PC-3 (cell line): ENCODE data around the gene KRTAP10-10. TPM values are rescaled to one million over a fixed set of nuclear protein-coding genes. Genes with fewer than 3 reads are reported as not detected.
"Not testable (repeated sequence)": the region's sequence is repeated elsewhere in the genome, so short reads cannot be mapped to it uniquely, and the experiment has no call there.

Source experiments
- ATAC-seq: fragments of 200-7000 bp; cut with Tn5 transposase; 2 replicates; pipeline ENCODE4 v1.9.1; 2020; ENCODE audit warnings: mild to moderate bottlenecking, moderate library complexity
- BruUV-seq: library from RNA; stranded (reverse); fragments of 400-500 nt; replicated peaks from 2 replicates; lab custom pipeline; 2021; lab: Mats Ljungman, UMichigan
- CTCF ChIA-PET: fragments of 300-600 bp; sonication (Branson Sonifier 250); formaldehyde crosslinking; loops from one replicate; lab custom pipeline; 2022; ENCODE audit warnings: antibody characterized with exemption; lab: Charles Lee
- POLR2A ChIA-PET: fragments of 300-600 bp; sonication (Branson Sonifier 250); formaldehyde crosslinking; loops from one replicate; lab custom pipeline; 2022; ENCODE audit warnings: antibody characterized with exemption; ENCODE audit not compliant: unreplicated experiment; lab: Charles Lee
- DNase-seq: peaks from one replicate; pipeline ENCODE4 v3.0.0-alpha.2; 2015
- H2AFZ ChIP-seq: fragments of 300-600 bp; sonication (generic); 2 replicates; pipeline ENCODE4 v1.6.0; 2016; ENCODE audit warnings: antibody characterized with exemption, low read length
- H3F3A ChIP-seq: fragments of 300-600 bp; sonication (generic); one replicate; pipeline ENCODE4 v1.6.0; 2017; ENCODE audit warnings: antibody characterized with exemption, low read length, control low read depth, mild to moderate bottlenecking; ENCODE audit not compliant: unreplicated experiment
- H3K27ac ChIP-seq: fragments of 300-600 bp; sonication (generic); 2 replicates; pipeline ENCODE4 v1.5.1; 2016; ENCODE audit warnings: mild to moderate bottlenecking, low read length
- H3K27me3 ChIP-seq: fragments of 300-600 bp; sonication (generic); 2 replicates; pipeline ENCODE4 v1.6.1; 2016; ENCODE audit warnings: low read length, mixed read lengths
- H3K36me3 ChIP-seq: fragments of 300-600 bp; sonication (generic); 2 replicates; pipeline ENCODE4 v1.6.1; 2016; ENCODE audit warnings: low read depth, mixed run types, low read length, mixed read lengths
- H3K4me1 ChIP-seq: fragments of 300-600 bp; sonication (generic); 2 replicates; pipeline ENCODE4 v1.5.1; 2016; ENCODE audit warnings: low read length; ENCODE audit not compliant: insufficient read depth
- H3K4me2 ChIP-seq: fragments of 300-600 bp; sonication (generic); 2 replicates; pipeline ENCODE4 v1.6.0; 2016; ENCODE audit warnings: low read length
- H3K4me3 ChIP-seq: fragments of 300-600 bp; sonication (generic); 2 replicates; pipeline ENCODE4 v1.5.1; 2016; ENCODE audit warnings: mild to moderate bottlenecking, low read length, mixed read lengths
- H3K79me2 ChIP-seq: fragments of 300-600 bp; sonication (generic); 2 replicates; pipeline ENCODE4 v1.6.1; 2017; ENCODE audit warnings: low read length, mixed read lengths
- H3K9ac ChIP-seq: fragments of 300-600 bp; sonication (generic); 2 replicates; pipeline ENCODE4 v1.6.0; 2016; ENCODE audit warnings: mild to moderate bottlenecking, low read length
- H3K9me2 ChIP-seq: fragments of 300-600 bp; sonication (generic); replicated peaks from 2 replicates; pipeline ENCODE4 v1.6.1; 2016; ENCODE audit warnings: mixed run types, low read length, mixed read lengths
- H3K9me3 ChIP-seq: fragments of 300-600 bp; sonication (generic); 2 replicates; pipeline ENCODE4 v1.6.1; 2016; ENCODE audit warnings: low read length, mixed read lengths
- H4K20me1 ChIP-seq: fragments of 300-600 bp; sonication (generic); 2 replicates; pipeline ENCODE4 v1.6.1; 2016; ENCODE audit warnings: low read length, mixed read lengths
- EZH2 ChIP-seq: fragments of 300-600 bp; sonication (generic); IDR thresholded peaks from one replicate; pipeline ENCODE4 v1.6.1; 2017; ENCODE audit warnings: antibody characterized with exemption, mild to moderate bottlenecking, low read length; ENCODE audit not compliant: unreplicated experiment
- EZH2phosphoT487 ChIP-seq: fragments of 300-600 bp; sonication (generic); IDR thresholded peaks from 2 replicates; pipeline ENCODE4 v1.6.1; 2018; ENCODE audit warnings: mild to moderate bottlenecking, antibody characterized with exemption, low read length, borderline replicate concordance
- intact Hi-C: fragments of 100-400 bp; cut with micrococcal nuclease; formaldehyde crosslinking; loops from 2 replicates; pipeline ENCODE4 v1.9.0; 2023
- total RNA-seq: library from RNA; depleted of rRNA; stranded (reverse); fragments of >200 nt; gene quantifications from 2 replicates; pipeline ENCODE4 v1.2.3, GENCODE V29; 2014
- TF ChIP-seq, protein P1 (sequence below): fragments of 300-600 bp; sonication (generic); conservative IDR thresholded peaks from 2 replicates; pipeline ENCODE4 v1.5.1; 2017; ENCODE audit warnings: antibody characterized with exemption, low read depth, mild to moderate bottlenecking, low read length

KRTAP10-10 gene
- total RNA-seq, 1 experiment from 2014 or later: not detected

DNA sequence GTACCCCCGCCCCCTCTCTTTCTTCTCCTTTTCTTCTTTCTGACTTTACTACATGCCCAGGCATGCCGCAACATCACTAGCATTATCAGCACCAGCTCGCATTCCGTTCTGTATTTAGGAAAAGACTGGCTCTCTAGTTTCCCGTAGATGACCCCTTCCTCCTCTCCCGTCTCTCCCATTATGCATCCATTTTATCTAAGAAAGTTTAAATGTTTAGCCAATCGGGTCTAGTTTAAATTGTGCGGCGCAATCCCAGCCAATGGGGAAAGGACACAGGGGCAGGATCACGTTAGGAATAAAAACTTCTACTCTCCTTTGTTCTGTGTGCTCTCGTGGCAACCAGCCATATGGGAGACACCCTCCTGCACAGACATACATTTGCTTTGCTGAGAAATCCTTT is 39.1 kb upstream of the KRTAP10-10 start:
- Histone ChIP-seq H3K79me2 (no peaks in the 10 kb centered on the region), H2AFZ (no peak overlapping the region), H3K36me3 (no peaks in the 10 kb centered on the region), H4K20me1 (no peaks in the 10 kb centered on the region), H3K9ac (no peak overlapping the region), H3K4me2 (no peak overlapping the region), H3K9me2 (no peaks in the 10 kb centered on the region), H3K27ac (no peak overlapping the region), H3F3A (no peaks in the 10 kb centered on the region), H3K9me3 (no peaks in the 10 kb centered on the region), H3K27me3 (no peaks in the 10 kb centered on the region), H3K4me3 (no peak overlapping the region), H3K4me1 (peaks cover 12% of the 10 kb centered on the region)
- no peak for DNase-seq
- TF ChIP-seq EZH2phosphoT487 (no peak), EZH2 (no peak)
- TF ChIP-seq, protein P1, sequence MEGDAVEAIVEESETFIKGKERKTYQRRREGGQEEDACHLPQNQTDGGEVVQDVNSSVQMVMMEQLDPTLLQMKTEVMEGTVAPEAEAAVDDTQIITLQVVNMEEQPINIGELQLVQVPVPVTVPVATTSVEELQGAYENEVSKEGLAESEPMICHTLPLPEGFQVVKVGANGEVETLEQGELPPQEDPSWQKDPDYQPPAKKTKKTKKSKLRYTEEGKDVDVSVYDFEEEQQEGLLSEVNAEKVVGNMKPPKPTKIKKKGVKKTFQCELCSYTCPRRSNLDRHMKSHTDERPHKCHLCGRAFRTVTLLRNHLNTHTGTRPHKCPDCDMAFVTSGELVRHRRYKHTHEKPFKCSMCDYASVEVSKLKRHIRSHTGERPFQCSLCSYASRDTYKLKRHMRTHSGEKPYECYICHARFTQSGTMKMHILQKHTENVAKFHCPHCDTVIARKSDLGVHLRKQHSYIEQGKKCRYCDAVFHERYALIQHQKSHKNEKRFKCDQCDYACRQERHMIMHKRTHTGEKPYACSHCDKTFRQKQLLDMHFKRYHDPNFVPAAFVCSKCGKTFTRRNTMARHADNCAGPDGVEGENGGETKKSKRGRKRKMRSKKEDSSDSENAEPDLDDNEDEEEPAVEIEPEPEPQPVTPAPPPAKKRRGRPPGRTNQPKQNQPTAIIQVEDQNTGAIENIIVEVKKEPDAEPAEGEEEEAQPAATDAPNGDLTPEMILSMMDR: no peak
- no peak for ATAC-seq
- CTCF ChIA-PET: no interaction called here
- POLR2A ChIA-PET: no interaction called here
- intact Hi-C loops: no loop called here
- BruUV-seq: no TSS peak

DNA sequence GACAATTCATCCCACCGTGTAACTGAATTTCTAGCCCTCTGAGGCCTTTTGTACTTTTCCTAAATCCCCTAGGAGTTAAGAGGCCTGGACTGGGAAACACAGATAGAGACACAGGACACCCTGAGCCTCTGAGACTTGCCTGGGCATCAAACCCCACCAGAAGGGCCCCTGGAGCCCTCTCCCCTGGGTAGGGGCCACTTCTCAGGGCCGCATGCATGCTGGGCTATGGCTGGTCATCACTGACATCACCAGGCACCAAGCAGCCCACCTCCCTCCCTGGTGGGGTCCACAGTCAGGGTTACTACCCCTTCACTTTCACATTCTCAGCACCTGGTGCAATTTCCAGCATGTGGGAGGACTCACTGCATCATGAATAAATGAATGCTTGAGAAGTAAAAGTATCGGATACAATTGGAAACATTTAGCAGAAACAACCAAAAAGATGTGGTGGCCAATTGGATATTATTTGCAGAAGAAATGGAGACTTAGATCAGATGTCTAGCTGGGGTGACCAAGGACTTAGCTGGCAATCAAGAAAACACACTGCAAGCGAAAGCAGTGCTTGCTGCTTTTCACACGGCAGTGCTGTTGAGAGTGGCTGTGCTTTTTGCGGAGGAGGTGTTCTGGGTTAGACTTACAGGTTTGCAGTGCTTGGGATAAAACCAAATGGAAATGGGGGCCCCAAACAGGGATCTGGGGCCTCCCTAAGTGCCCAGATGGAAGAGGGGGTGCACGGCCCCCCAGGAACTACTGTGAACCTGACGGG is 37.7 kb upstream of the KRTAP10-10 start:
- H3F3A ChIP-seq: no peaks in the 10 kb centered on the region
- no peak overlapping the region for H3K4me2 ChIP-seq
- H3K4me3 ChIP-seq: no peak overlapping the region
- no peaks in the 10 kb centered on the region for H4K20me1 ChIP-seq
- H3K9me3 ChIP-seq: no peaks in the 10 kb centered on the region
- no peak overlapping the region for H3K9ac ChIP-seq
- intact Hi-C loops: no loop called here
- H3K9me2 ChIP-seq: no peaks in the 10 kb centered on the region
- H3K79me2 ChIP-seq: no peaks in the 10 kb centered on the region
- TF ChIP-seq EZH2: no peak
- no peak for TF ChIP-seq EZH2phosphoT487
- TF ChIP-seq, protein P1: no peak
- H3K4me1 ChIP-seq: peaks cover 12% of the 10 kb centered on the region
- no TSS peak for BruUV-seq
- no peak for DNase-seq
- no peaks in the 10 kb centered on the region for H3K36me3 ChIP-seq
- no peak for ATAC-seq
- CTCF ChIA-PET: no interaction called here
- no peaks in the 10 kb centered on the region for H3K27me3 ChIP-seq
- H2AFZ ChIP-seq: no peak overlapping the region
- POLR2A ChIA-PET: no interaction called here
- no peak overlapping the region for H3K27ac ChIP-seq

DNA sequence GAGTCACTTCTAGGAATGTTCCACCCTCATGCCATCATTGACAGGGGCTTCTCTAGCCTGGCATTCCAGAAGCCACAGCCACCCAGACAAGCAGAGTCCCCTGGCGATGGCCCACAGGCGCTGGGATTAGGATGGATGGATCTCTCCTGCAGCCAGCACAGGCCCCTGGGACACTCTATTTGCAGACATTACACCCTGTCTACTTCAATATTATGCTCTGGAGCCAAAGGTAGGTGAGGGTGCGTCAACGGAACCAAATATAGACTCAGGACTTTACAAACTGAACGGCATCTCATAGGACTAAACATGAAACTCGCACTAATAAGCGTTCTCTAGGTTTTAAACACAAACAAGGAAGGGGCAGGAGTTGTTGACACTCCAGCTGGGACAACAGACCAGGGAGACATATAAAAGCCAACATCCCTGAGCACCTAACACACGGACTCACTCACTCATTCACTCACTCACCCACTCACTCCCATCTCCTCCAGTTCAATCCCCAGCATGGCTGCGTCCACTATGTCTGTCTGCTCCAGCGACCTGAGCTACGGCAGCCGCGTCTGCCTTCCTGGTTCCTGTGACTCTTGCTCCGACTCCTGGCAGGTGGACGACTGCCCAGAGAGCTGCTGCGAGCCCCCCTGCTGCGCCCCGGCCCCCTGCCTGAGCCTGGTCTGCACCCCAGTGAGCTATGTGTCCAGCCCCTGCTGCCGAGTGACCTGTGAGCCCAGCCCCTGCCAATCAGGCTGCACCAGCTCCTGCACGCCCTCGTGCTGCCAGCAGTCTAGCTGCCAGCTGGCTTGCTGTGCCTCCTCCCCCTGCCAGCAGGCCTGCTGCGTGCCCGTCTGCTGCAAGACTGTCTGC is 36.8 kb upstream of the KRTAP10-10 start, which contains the start of gene KRTAP10-7:
TSS of gene KRTAP10-7 (plus strand) at position 480 of the 861 bp plus-strand sequence. CDS start at position 505, 25 bp downstream.
- H2AFZ ChIP-seq, H3K4me2 ChIP-seq, H3K27me3 ChIP-seq, H3K79me2 ChIP-seq, H3F3A ChIP-seq, POLR2A ChIA-PET, H3K27ac ChIP-seq, H3K9me3 ChIP-seq, ATAC-seq, intact Hi-C loops, H3K4me3 ChIP-seq, H4K20me1 ChIP-seq, H3K36me3 ChIP-seq, BruUV-seq, DNase-seq, H3K9ac ChIP-seq, H3K9me2 ChIP-seq: not testable (repeated sequence)
- CTCF ChIA-PET: interaction anchor here (0.7 kb wide), 1 partner anchor 193 kb away, joined by 4 read pairs; no protein-coding TSS in a partner anchor
- peaks cover 12% of the 10 kb centered on the region for H3K4me1 ChIP-seq

DNA sequence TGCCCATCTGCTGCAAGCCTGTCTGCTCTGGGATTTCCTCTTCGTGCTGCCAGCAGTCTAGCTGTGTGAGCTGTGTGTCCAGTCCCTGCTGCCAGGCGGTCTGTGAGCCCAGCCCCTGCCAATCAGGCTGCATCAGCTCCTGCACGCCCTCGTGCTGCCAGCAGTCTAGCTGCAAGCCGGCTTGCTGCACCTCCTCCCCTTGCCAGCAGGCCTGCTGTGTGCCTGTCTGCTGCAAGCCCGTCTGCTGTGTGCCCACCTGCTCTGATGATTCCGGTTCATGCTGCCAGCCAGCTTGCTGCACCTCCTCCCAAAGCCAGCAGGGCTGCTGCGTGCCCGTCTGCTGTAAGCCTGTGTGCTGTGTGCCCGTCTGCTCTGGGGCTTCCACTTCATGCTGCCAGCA is 36.1 kb upstream of the KRTAP10-10 start:
- H3K4me1 ChIP-seq, H3F3A ChIP-seq, H2AFZ ChIP-seq, H3K4me3 ChIP-seq, BruUV-seq, H3K27ac ChIP-seq, POLR2A ChIA-PET, H3K9me3 ChIP-seq, H3K79me2 ChIP-seq, H4K20me1 ChIP-seq, DNase-seq, H3K27me3 ChIP-seq, intact Hi-C loops, H3K9me2 ChIP-seq, ATAC-seq, H3K4me2 ChIP-seq, H3K9ac ChIP-seq, H3K36me3 ChIP-seq: not testable (repeated sequence)
- CTCF ChIA-PET: interaction anchor here (0.7 kb wide), 1 partner anchor 192 kb away, joined by 4 read pairs; no protein-coding TSS in a partner anchor
